ENCODE results near the gene TMTC2. TPM values are rescaled to one million over a fixed set of nuclear protein-coding genes. Genes with fewer than 3 reads are reported as not detected.

The TMTC2 gene
- total RNA-seq, 2 donors from 2014 or later: 1.6 to 2.5 TPM

GRCh38 chr12:82665142-82665923 is 21.4 kb upstream of the TMTC2 start:
- H3K27me3 Mint-ChIP-seq: peaks cover 12 to 18% of the 10 kb centered on the region in 2 donors
- no peaks in the 10 kb centered on the region for H3K4me1 Mint-ChIP-seq (ENCODE audit: low read depth in 2 of 2)

DNA sequence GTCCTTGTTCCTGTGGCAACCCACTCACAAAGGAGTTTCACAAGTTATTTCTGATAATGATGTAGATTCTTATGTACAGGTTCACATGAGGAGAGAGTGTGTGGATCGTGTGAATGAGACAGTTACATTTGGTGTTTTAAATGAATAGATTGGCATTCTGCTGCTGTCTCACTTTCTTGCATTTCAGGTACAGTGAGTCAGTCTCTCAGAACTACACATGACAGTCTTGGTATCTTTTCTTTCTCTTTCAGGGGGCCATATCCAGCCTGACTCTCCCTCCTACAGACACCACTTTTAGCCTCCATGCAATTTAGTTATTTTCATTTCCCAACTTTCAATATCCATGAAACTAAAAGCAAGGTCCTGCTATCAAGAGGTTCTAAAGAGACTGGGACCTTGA is 19.9 kb upstream of the TMTC2 start:
- H3K36me3 Mint-ChIP-seq: no peaks in the 10 kb centered on the region
- no peak for DNase-seq (ENCODE audit: low spot score)
- H3K4me3 Mint-ChIP-seq: no peak overlapping the region
- no peaks in the 10 kb centered on the region for H3K4me1 Mint-ChIP-seq (ENCODE audit: low read depth in 2 of 2)
- peaks cover 14 to 18% of the 10 kb centered on the region in 2 donors for H3K27me3 Mint-ChIP-seq
- no peak for ATAC-seq
- no peak overlapping the region for H3K27ac Mint-ChIP-seq
- peaks cover 2% of the 10 kb centered on the region for H3K9me3 Mint-ChIP-seq

More at GRCh38 chr12:82665142-82665923, 21.4 kb upstream of the TMTC2 start:
- no peak for ATAC-seq
- Mint-ChIP-seq H3K9me3 (peaks cover 2% of the 10 kb centered on the region), H3K4me3 (no peak overlapping the region), H3K36me3 (no peaks in the 10 kb centered on the region), H3K27ac (no peak overlapping the region)
- DNase-seq (ENCODE audit: low spot score): no peak

GRCh38 chr12:82671673-82672195 is 15.0 kb upstream of the TMTC2 start:
- no peak for ATAC-seq
- peaks cover 16 to 23% of the 10 kb centered on the region in 2 donors for H3K27me3 Mint-ChIP-seq
- no peaks in the 10 kb centered on the region for H3K4me1 Mint-ChIP-seq (ENCODE audit: low read depth in 2 of 2)

DNA sequence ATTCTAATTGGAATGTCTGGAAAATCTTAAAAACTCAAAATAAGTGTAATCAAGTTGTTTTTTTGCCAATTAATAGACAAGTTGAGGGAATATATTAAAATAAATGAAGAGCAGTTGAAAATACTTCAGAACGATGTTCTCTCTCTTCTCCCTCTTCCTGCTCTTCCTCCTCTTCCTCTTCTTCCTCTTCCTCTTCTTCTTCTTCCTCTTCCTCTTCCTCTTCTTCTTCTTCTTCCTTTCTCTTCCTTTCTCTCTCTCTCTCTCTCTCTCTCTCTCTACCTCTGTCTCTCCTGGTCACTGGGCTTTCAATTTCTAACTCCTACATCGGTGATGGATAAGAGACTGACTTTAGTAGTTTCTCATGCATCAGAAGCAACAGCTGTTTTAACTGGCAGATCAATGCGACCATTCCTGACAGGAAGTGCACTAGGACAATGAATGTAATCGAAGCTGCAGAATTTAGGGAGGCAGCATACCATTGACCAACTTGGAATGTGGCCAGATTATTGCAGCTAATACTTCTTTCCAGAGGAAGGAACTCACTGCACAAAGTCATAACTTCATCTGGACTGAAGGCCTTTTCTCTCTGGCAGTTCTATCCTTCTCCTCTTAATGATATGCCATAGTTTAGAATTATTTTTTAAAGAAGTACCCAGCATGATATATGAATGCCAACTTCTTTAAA is 13.8 kb upstream of the TMTC2 start:
- Mint-ChIP-seq H3K27ac (no peak overlapping the region), H3K4me3 (no peak overlapping the region), H3K27me3 (peaks cover 14 to 23% of the 10 kb centered on the region in 2 donors), H3K4me1 (ENCODE audit: low read depth in 2 of 2) (no peaks in the 10 kb centered on the region), H3K36me3 (no peaks in the 10 kb centered on the region), H3K9me3 (peaks cover 3% of the 10 kb centered on the region)
- ATAC-seq: no peak
- no peak for DNase-seq (ENCODE audit: low spot score)

More at GRCh38 chr12:82671673-82672195, 15.0 kb upstream of the TMTC2 start:
- DNase-seq (ENCODE audit: low spot score): no peak
- no peak overlapping the region for H3K4me3 Mint-ChIP-seq
- H3K9me3 Mint-ChIP-seq: peaks cover 3% of the 10 kb centered on the region
- H3K36me3 Mint-ChIP-seq: no peaks in the 10 kb centered on the region
- no peak overlapping the region for H3K27ac Mint-ChIP-seq

DNA sequence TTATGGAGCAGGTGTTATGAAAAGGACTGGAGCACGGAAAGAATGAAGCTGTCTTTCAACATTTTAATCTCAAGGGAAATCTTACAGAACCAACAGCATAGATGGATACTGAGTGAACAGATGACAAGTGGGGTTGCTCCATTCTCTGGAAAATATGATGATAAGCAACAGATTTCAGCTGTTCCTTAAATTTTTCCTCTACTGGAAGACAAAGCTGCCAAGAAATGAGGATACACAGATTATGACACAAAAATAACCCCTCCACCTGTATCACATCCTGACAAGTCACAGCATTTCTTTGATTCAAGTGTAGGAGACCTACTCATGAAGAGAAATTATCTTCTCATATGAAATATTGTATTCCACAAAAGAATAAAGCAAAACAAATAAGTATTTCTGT is 13.0 kb upstream of the TMTC2 start:
- peaks cover 3% of the 10 kb centered on the region for H3K9me3 Mint-ChIP-seq
- H3K27ac Mint-ChIP-seq: no peak overlapping the region
- no peaks in the 10 kb centered on the region for H3K36me3 Mint-ChIP-seq
- DNase-seq (ENCODE audit: low spot score) (no peak), ATAC-seq (no peak)
- no peak overlapping the region for H3K4me3 Mint-ChIP-seq
- H3K27me3 Mint-ChIP-seq: peaks cover 14 to 24% of the 10 kb centered on the region in 2 donors
- no peaks in the 10 kb centered on the region for H3K4me1 Mint-ChIP-seq (ENCODE audit: low read depth in 2 of 2)

DNA sequence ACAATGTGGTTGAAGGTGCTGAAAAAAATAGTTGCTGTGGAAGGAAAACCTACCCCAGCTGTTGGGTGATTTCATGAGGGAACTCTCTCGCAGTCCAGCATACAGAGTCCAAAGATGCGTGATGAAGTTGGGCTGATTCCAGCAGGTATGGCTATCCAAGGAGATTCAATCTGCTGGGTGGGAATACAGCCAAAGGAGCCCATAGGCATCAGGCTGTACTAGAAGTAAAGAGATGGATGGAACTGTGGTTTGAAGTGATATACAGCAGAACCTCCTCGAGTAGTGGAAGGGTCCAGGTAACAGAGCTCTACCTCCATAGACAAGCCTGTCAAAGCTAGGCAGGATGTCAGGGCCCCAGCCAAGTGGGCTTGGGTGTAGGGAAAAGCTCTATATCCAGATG is 11.5 kb upstream of the TMTC2 start:
- Mint-ChIP-seq H3K27ac (no peak overlapping the region), H3K4me1 (ENCODE audit: low read depth in 2 of 2) (no peaks in the 10 kb centered on the region), H3K4me3 (no peak overlapping the region), H3K27me3 (peaks cover 14 to 31% of the 10 kb centered on the region in 2 donors), H3K36me3 (no peaks in the 10 kb centered on the region), H3K9me3 (peaks cover 3% of the 10 kb centered on the region)
- ATAC-seq (no peak), DNase-seq (ENCODE audit: low spot score) (no peak)

- ATAC-seq (no peak), DNase-seq (ENCODE audit: low spot score) (no peak)
- peaks cover 11 to 13% of the 10 kb centered on the region in 2 donors for H3K4me1 Mint-ChIP-seq (ENCODE audit: low read depth in 2 of 2)
- H3K27ac Mint-ChIP-seq: no peak overlapping the region
- peaks cover 13 to 16% of the 10 kb centered on the region in 2 donors for H3K27me3 Mint-ChIP-seq
- H3K36me3 Mint-ChIP-seq: no peaks in the 10 kb centered on the region
- no peak overlapping the region for H3K4me3 Mint-ChIP-seq
- no peaks in the 10 kb centered on the region for H3K9me3 Mint-ChIP-seq
Observed at GRCh38 chr12:82682326-82682725, 4.4 kb upstream of the TMTC2 start.

DNA sequence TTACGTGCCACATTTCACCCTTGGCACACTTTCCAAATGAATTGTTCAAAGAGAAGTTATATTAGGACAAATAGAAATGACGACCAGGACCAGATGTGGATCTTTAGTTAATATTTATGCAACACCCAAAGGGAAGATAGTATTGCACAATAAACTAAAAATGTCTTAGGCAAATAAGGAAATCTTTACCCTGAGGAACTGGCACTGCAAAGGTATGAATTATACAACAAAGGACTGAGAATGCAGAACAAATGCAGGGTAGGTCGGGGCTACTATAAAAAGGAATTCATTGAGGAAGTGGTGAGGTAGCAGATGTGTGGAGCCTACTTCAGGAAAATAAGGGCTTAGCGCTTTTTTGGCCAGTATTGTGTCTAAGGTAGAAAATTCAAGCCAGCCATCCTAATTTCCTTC is 3.9 kb upstream of the TMTC2 start:
- Mint-ChIP-seq H3K27ac (no peak overlapping the region), H3K4me1 (ENCODE audit: low read depth in 2 of 2) (peaks cover 12 to 17% of the 10 kb centered on the region in 2 donors), H3K4me3 (no peak overlapping the region), H3K27me3 (peaks cover 13 to 16% of the 10 kb centered on the region in 2 donors), H3K36me3 (no peaks in the 10 kb centered on the region), H3K9me3 (no peaks in the 10 kb centered on the region)
- no peak for DNase-seq (ENCODE audit: low spot score)
- ATAC-seq: no peak

DNA sequence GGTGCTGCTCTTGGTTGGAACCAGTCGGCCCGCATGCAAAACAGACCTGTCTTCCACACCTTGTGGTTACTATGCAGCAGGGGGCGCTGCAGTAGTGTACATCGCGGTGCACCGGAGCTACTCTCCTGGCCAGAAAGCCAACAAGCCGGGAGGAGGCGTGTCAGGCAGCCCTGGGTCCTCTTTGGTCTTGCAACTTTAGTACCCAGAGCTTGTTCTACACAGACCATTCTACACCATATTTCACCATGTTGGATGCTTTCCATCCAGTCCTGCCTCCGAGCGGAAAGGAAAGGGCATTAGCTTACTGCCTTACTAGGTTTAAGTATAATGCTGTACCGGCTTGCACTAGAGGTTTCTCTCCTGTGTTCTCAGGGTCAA is 927 bp upstream of the TMTC2 start:
- peak overlapping the region; percentile 99 for H3K4me3 Mint-ChIP-seq
- H3K9me3 Mint-ChIP-seq: no peaks in the 10 kb centered on the region
- DNase-seq (ENCODE audit: low spot score) (peak; percentile 89), ATAC-seq (peak; percentile 77)
- H3K27ac Mint-ChIP-seq: peak overlapping the region; percentile 86 to 92
- peaks cover 21 to 22% of the 10 kb centered on the region in 2 donors for H3K4me1 Mint-ChIP-seq (ENCODE audit: low read depth in 2 of 2)
- H3K27me3 Mint-ChIP-seq: peaks cover 0 to 16% of the 10 kb centered on the region in 2 donors
- no peaks in the 10 kb centered on the region for H3K36me3 Mint-ChIP-seq

DNA sequence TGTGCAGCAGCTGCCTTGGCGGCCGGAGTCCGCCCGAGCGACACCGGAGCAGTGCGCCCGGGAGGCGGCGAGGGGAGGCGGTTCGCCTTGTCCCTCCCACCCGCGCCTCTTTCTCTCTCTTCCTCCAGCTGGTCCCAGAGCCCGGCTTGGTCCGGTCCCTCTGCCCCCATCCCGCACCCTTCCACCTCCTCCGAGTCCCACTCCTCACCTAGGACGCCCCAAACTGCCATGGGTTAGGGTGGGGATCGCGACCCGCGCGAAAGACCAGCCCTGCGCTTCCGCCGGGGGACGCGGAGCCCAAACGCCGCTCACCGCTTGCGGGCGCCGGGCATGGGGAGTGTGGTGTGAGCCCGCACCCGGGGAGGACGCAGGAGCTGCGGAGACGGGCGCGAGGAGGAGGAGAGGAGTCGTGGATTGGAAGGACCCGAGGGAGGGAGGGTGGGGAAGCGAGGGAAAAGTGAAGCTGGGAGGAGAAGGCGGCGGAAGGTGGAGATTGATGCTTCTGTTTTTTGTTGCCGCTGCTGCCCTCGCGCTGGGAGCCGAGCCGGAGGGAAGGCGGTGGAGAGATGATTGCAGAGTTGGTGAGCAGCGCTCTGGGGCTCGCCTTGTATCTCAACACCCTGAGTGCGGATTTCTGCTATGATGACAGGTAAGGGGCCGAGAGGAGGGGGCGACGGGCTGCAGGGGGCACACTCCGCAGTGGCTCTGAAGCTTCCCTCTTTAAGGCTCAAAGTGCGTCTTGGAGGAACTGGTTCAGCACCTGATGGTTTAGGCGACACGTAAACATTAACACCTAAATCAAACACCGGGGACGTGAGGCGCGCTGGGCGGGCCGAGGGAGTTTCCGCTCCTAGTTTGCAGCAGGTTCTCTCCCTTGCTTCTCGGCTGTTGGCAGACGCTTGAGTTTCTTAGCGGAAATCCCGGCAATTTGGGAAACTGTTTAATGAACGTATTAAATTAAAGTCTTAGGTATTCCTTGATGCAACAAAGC is 610 bp downstream of the TMTC2 start:
- H3K27me3 Mint-ChIP-seq: peaks cover 0 to 13% of the 10 kb centered on the region in 2 donors
- H3K9me3 Mint-ChIP-seq: no peaks in the 10 kb centered on the region
- ATAC-seq: peak; percentile 68 to 74
- peak overlapping the region; percentile 99 for H3K4me3 Mint-ChIP-seq
- no peak for DNase-seq (ENCODE audit: low spot score)
- peaks cover 21 to 22% of the 10 kb centered on the region in 2 donors for H3K4me1 Mint-ChIP-seq (ENCODE audit: low read depth in 2 of 2)
- no peaks in the 10 kb centered on the region for H3K36me3 Mint-ChIP-seq
- H3K27ac Mint-ChIP-seq: peak overlapping the region; percentile 86 to 92

GRCh38 chr12:82688035-82688501 is 1.4 kb downstream of the TMTC2 start:
- H3K27ac Mint-ChIP-seq: peak overlapping the region; percentile 2 to 51
- no peaks in the 10 kb centered on the region for H3K9me3 Mint-ChIP-seq
- peak overlapping the region; percentile 99 for H3K4me3 Mint-ChIP-seq
- peaks cover 21 to 22% of the 10 kb centered on the region in 2 donors for H3K4me1 Mint-ChIP-seq (ENCODE audit: low read depth in 2 of 2)
- H3K36me3 Mint-ChIP-seq: no peaks in the 10 kb centered on the region
- no peak for ATAC-seq
- peaks cover 0 to 8% of the 10 kb centered on the region in 2 donors for H3K27me3 Mint-ChIP-seq
- no peak for DNase-seq (ENCODE audit: low spot score)

GRCh38 chr12:82688596-82688995 is 1.9 kb downstream of the TMTC2 start:
- H3K36me3 Mint-ChIP-seq: no peaks in the 10 kb centered on the region
- H3K27ac Mint-ChIP-seq: no peak overlapping the region
- no peaks in the 10 kb centered on the region for H3K9me3 Mint-ChIP-seq
- ATAC-seq (no peak), DNase-seq (ENCODE audit: low spot score) (no peak)
- H3K4me3 Mint-ChIP-seq: peak overlapping the region; percentile 99
- peaks cover 0 to 8% of the 10 kb centered on the region in 2 donors for H3K27me3 Mint-ChIP-seq
- H3K4me1 Mint-ChIP-seq (ENCODE audit: low read depth in 2 of 2): peaks cover 21 to 22% of the 10 kb centered on the region in 2 donors

DNA sequence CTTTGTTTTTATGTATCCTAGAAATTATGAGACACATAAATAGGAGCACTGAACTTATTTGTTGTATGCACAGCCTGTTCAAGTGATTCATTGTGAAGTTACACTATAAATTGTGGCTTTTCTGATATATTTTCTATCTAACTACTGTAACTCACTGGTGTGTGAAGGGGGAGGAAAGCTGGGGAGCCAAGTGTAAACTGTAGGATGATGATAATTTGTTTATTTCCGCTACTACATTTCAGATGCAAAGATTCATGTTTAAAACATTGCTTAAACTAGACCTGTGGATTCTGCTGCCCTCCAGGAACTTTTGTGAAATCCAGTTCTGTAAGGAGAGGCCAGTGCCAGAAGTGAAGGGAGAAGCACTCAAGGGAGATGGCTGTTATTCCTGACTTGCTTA is 3.3 kb downstream of the TMTC2 start:
- H3K27me3 Mint-ChIP-seq: peaks cover 0 to 3% of the 10 kb centered on the region in 2 donors
- H3K27ac Mint-ChIP-seq: no peak overlapping the region
- no peaks in the 10 kb centered on the region for H3K9me3 Mint-ChIP-seq
- no peaks in the 10 kb centered on the region for H3K36me3 Mint-ChIP-seq
- peaks cover 18 to 22% of the 10 kb centered on the region in 2 donors for H3K4me1 Mint-ChIP-seq (ENCODE audit: low read depth in 2 of 2)
- ATAC-seq: no peak
- no peak for DNase-seq (ENCODE audit: low spot score)
- no peak overlapping the region for H3K4me3 Mint-ChIP-seq
